DMS53 treated with DMSO at 0.1 percent for 48 hours (cell line): ENCODE data around the gene KLC4.

Experiments used
- DNase-seq: peaks from one replicate; lab custom pipeline; 2025; ENCODE audit not compliant: unreplicated experiment; lab: John Stamatoyannopoulos, UW

The KLC4 gene

DNA sequence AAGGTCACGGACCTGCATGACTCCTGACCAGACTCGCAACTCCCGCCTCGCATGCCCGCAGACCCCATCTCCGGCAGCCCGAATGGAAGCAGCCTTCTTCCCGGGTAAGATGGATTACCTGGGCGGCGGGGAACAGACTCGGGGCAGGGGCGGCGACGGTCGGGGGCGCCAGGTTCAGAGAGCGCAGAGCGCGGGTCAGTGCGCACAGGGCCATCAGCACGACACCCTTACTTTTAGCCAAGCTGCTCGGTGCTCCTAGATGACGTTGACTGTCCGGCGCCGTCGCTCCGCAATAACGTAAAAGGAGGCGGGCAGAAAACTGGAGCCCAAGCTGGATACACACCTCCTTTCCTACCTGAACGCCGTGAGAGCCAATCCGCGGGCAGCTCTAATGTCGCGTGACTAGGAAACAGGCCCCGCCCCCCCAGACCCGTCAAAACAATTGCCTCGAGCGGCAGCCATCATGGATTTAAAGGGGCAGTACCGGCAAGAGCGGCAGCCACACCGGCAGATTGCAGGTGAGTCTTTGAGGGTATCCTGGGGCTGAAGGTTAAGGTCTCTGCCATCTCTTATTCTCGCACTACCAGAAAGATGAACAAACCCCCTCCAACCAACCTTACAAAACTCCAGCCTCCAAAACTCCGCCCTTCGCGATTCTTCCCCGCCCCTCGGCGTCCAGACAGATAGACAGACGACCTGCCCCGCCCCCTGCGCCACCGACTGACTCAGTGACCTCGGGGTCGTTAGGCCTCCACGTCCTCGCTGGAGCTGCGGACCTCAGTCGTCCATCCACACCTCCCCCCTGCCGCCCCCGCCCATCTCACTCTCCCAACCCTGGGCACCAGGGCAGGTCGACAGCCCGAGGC is at the start of gene KLC4, which contains the start of gene MRPL2:
Gene KLC4 (plus strand): TSS at position 464 of the 866 bp plus-strand sequence. CDS start 1,705 bp downstream, outside the sequence.
Gene MRPL2 (minus strand): TSS at position 267 of the 866 bp plus-strand sequence. CDS start 53 bp downstream, at position 214.
- DNase-seq, result peak; percentile 94

DNA sequence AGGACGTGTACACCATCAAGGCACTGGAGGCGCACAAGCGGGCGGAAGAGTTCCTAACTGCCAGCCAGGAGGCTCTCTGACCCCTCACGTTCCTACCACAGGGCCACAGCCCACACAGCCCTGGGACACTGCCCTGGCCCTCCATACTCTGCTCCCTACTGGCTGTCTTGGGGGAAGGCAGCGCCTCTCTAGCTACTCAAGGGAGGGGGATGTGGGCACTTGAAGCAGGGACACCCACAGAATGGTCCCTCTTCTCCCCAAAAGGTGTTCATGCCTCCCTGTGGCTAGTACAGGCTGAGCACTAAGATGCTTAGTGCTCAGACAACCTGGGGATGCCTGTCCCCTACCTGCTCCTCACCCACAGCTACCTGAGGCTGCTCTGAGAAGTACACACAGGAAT is 48.2 kb upstream of the KLC4 start:
- no peak for DNase-seq

DNA sequence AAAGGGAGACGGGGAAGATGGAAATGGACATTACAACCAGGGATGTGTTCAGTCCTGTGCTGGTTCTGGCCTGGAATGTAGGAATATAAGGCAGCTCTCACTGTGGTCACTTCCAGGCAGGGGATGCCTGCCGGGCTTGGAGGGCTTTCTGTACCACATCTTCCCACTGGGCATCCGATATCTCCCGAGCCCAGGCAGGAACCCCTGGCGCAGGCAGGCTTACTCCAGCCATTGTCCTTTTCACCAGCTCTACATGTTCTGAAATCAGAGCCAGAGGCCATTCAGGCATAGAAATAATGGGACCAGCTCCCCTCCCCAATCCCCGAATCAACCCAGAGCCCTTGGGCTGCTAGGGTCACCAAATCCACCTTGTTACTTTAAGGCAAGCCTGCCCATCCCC is 47.1 kb upstream of the KLC4 start:
- no peak for DNase-seq

DNA sequence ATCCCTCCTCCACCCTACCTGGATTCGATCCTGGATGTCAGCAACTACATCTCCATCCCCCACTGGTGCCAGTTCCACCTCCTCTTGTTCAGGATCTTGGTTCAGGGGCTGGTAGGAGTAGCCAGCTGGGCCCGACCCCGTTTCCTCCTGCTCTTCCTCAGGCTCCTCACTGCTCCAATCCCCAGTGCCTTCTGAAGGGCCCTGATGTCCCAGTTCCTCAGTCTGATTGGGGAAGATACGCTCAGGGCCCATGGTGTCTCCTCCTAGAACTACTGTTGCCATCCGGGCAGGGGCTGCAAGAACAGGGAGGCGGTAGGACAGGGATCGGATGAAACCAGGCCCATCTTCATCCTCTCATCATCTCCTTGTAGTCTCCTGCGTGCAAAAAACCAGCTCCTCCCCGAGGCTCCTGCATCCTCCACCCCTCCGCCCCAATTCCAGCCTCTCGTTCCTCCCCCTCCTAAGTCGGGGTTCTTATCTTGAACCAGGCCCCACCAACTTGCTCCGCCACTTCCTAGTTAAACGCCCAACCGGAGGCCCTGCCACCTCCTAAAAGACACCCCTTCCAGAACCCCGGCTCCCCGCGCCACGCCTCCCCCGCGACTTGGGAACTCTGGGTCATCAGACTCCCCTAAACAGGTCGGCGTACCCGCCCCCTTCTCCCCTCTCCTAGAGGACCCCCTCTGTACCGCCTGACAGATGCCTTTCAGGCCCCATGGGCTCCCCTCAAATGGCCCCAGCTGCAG is 46.2 kb upstream of the KLC4 start:
- DNase-seq, result no peak

DNA sequence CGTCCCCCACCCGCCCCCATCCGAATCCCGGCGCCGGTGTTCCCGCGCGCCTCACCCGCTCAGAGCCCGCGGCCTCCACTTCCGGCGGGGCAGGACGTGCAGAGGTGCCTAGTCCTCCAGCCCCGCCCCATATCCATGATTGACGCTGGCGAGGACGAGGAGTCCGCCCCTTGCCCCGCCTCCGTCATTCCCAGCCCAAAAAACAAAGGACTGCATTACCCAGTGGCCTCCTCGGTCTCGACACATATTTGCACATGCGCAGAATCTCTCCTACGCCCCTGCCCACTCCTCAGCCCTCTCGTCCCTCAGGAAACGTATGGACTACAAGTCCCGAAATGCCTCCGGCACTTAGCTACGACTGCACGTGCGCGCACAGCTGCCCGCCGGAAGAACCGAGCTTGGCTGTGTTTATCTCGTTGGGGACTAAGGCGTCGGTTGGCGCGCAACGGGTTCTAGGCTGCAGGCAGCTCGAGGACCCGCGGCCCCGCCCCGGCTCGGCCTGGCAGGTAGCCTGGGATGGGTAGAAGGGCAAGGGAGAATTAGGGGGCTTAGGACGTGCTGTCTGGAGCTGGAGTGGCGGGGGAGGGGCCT is 45.5 kb upstream of the KLC4 start, which contains the start of the genes KLHDC3 and MEA1:
Gene KLHDC3 (plus strand): TSS at position 407 of the 591 bp plus-strand sequence. CDS start 2,944 bp downstream, outside the sequence.
Gene MEA1 (minus strand): TSS at position 104 of the 591 bp plus-strand sequence. CDS start 133 bp downstream, outside the sequence.
- peak; percentile 99 for DNase-seq

DNA sequence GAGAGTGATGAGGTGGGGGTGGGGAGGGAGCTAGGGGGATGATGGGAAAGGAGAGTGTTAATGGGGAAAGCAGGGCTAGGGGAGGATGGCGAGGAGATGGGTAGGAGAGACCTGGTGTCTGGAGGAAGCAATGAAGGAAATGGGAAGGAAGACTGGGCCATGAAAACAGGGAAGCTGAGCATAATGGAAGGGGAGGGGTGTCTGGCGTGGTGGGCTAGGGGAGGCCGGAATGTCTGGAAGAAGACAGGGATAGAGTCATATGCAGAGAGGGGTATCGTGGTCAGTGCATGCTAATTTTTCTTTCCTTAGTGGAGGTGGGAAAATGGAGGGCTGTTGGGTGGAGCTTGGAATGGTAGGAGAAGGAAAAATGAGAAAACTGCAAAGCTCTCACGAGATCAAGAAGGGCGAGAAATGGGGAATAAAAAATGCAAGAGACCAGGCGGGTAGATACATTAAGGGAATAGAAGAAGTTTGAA is 45.0 kb upstream of the KLC4 start:
- DNase-seq, result no peak

DNA sequence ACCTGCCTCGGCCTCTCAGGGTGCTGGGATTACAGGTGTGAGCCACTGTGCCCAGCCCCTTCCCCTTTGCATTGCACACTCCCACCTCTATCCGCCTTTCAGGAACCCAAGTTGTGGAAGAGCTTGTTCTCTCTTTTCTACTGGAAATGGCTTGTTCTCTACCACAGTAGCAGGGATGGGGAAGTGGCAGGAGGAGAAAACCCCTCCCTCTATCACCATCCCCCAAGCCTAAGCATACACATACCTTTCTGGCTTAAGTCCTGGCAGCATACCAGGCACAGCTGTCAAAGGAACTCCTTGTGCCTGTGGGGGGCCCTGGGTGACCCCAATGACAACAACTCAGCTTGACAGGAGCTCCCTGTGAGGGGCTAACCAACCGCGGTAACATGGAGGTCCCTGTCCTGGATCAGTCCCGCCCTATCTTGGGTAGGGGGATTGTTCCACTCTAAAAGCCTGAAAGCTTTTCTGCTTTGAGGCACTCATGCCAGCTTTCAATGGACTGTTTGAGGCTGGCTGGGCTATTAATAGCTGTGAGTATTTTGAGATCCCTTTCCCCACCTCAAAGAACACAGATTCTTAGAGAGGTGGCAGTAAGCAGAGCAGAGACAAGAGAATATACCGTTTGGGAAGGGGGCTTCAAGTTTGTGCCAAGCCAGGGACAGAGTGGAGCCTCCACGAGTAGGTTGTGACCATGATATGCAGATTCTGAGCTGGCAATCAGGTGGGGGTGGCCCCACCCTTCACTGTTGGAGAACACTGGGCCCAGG is 43.1 kb upstream of the KLC4 start:
- no peak for DNase-seq

DNA sequence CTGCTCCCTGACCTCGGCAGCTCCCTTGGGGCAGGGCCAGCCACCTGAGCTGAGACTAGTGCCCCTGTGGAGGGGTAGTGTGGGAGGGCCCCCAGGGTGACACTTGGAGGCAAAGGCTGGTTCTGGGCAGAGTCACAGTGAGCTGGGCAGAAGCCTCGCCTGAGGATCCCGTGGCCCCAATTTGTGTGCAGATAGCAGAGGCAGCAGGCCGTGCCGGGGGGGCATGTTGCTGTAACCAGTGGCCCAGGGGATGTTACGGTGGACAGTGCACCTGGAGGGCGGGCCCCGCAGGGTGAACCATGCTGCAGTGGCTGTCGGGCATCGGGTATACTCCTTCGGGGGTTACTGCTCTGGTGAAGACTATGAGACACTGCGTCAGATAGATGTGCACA is 42.5 kb upstream of the KLC4 start:
- DNase-seq, result no peak

DNA sequence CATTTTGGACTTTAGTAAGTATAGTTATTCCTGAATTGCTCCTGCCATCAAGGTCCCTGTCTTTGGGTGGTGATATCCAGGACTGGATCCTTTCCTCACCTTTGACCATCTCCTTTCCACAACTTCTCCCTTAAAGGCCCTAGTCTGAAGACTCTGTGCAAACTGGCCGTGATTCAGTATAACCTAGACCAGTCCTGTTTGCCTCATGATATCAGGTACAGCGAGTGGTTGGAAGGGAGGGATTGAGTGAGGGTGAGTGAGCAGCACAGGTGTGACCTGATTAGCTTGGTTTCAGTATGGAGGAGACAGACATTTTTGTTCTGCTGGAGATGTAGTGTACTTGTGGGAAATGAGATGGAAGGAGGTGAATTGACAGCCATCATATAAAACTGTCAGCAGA is 40.3 kb upstream of the KLC4 start:
- DNase-seq, result no peak

DNA sequence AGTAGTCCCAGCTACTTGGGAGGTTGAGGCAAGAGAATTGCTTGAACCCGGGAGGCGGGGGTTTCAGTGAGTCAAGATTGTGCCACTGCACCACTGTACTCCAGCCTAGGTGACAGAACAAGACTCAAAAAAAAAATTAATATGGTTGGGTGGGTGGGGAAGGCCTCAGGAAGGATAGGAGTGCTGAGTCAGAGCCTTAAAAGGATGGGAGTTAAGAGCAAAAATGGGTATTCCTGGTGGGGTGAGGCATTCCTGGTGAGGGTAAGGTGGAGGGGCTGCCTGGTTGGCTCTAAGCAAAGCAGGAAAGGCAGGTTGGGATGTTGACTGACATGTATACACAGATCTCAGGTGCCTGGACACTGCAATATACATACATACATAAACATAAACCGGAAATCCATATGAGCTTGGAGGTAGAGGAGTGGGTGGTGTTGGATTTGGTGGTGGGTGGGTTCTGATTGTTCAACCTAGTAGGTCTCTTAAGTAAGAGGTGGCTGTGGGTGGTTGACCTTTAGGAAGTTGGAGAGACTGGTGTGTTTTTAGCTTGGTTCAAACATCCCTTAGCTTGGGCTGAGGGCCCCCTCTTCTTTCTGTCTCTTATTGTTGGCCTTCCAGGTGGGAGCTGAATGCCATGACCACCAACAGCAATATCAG is 39.3 kb upstream of the KLC4 start:
- no peak for DNase-seq

DNA sequence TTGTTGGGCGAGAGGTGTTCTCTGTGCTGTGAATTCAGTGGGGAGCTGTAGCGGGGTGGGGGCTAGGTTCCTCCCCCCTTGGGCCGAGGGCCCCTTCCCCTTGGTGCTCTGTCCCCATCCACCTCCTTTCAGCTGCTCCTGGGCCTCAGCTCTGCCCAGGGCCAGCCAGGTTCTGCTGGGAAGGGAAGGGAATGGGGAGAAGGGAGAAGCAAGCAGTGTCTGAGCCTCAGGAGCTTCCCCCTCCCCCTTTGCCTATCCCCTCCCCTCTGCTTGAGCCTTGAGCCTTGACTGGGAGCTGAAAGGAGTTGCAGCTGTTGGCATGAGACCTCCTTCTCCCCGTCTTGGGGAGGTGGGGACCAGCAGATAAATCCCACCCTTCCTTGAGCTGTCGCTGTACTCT is 38.6 kb upstream of the KLC4 start:
- DNase-seq, result no peak

DNA sequence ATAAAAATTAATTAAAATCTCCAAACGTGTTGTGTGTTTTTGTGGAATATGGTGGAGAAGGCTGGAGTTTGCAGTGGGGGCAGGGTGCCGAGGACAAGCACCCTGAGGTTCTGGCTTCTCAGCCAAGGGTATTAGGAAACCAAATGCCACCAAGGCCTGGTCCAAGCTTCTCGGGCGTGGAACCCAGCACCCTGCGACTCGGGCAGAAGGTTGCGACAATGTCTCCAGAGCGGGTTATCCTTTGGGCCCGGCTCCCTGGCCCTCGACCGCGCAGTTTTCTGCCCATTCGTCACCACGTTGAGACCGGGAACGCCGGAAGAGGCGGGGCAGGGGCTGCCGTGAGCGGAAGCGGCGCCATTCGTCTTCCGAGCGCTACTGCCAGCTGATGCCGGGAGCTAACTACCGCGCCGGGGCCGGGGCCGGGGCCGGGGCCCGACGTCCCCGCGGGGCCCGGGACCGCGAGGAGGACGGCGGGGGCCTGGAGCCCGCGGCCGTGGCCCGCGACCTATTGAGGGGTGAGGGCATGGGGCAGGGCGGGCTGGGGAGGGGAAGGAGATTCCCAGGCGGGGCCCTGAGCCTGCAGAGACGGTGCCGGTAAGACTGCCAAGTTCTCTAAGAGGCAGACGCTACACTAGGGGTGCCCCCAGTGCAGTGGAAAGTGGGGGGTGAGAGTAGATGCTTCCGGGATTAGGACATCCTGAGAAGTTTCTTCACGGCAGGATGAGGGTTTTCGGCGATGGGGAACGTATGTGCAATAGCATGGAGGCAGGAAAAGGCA is 38.0 kb upstream of the KLC4 start, which contains the start of gene RRP36:
Gene RRP36 (plus strand): TSS at position 354 of the 778 bp plus-strand sequence. CDS start 32 bp downstream, at position 386.
- peak; percentile 60 for DNase-seq

DNA sequence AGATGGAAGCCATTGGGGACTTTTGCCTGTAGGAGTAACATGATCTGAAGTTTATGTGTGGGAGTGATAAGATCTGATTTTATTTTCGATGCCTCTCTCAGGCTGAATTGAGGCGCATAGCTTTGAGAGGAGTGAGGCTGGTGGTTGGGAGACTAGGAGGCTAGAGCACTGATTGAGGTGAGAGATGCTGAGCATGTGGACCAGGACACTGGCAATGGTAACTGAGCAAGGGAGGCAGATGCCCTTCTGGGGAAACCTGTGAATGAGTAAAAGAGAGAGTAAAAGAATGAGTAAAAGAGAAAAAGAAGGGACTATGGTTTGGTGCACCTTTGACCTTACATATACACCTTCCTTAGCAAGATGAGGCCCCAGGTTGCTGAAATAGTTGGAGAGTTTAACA is 35.0 kb upstream of the KLC4 start:
- DNase-seq, result no peak

DNA sequence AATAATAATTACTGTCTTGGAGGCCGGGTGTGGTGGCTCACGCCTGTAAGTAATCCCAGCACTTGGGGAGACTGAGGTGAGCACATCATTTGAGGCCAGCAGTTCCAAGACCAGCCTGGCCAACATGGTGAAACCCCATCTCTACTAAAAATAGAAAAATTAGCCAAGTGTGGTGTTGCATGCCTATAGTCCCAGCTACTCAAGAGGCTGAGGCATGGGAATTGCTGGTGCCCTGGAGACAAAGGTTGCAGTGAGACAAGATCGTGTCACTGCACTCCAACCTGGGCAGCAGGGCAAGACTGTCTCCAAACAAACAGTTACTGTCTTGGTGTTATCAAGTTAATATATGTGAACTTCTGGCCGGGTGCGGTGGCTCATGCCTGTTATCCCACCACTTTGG is 33.1 kb upstream of the KLC4 start:
- DNase-seq, result no peak

DNA sequence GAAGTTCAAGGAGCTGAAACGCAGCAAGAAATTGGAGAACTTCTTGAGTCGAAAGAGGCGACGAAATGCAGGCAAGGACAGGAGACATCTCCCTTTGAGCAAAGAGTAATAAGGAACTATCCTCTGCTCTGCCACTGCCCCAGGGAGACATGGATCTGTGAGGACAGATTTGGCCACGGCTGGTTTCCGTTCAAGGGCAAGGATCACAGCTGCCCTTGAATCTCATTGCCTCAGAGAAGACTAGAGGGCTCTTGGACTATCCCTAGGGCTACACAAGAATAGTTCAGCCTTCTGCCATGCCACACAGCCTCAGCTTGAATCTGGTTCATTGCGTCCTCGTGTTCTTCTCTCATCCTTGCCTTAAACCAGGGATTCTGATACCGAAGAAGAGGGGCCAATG is 30.3 kb upstream of the KLC4 start:
- no peak for DNase-seq

DNA sequence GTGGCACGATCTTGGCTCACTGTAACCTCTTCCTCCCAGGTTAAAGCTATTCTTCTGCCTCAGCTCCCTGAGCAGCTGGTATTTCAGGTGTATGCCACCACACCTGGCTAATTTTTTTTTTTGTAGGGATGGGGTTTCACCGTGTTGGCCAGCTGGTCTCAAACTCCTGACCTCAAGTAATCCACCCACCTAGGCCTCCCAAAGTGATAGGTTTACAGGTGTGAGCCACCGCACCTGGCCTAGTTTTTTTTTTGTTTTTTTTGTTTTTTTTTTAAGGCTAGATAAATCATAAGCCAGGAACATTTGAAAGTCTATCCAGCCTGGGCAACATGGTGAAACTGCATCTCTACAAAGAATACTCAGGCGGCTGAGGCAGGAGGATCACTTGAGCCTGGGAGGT is 27.1 kb upstream of the KLC4 start:
- DNase-seq, result no peak

DNA sequence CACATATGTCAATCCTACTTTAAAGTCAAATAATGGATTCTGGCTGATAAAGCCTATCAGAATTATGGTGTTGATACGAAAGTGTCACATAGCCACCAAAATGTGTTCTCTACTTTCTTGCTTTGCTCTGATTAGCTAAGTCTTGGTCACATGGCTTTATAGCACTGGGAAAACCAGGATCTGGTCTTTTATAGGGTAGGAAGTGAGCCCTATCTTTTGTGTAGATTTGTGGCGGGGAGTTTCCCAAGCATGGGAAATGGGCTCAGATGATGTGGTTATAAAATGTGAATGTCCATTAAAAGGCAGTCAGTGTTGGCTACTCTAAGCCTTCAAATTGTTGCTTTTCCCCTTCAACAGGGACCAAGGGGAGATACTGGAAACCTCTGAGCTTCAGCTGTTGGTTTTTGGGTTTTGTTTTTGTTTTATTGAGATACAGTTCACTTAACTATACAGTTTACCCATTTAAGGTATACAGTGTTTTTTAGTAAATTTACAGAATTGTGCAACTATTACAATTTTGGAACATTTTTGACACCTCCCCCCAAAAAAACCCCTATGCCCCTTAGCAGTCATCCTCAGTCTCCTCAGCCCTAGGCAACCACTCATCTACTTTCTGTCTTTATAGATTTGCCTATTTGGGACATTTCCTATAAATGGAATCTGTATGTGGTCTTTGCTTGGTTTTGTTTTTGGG is 25.8 kb upstream of the KLC4 start:
- DNase-seq, result no peak

DNA sequence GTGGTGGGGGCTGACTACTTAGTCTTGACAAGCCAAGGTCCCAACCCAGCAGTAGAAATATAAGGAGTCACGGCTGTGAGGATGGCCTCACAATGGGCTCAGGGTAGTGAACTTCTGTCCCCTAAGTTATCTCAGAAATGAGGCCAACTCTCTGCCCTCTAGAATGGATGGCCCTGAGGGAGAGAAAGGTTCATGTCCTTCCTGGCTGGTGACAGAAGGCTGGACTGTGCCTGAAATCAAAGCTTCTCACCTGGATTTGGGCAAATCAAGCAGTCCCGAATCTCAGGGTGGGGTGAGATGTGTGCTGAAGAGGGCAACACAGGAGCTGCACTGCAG is 25.3 kb upstream of the KLC4 start:
- DNase-seq, result no peak
